ENCODE results near the gene TTC1.
"Not testable (repeated sequence)": the region's sequence is repeated elsewhere in the genome, so short reads cannot be mapped to it uniquely, and the experiment has no call there.

Gene TTC1

DNA sequence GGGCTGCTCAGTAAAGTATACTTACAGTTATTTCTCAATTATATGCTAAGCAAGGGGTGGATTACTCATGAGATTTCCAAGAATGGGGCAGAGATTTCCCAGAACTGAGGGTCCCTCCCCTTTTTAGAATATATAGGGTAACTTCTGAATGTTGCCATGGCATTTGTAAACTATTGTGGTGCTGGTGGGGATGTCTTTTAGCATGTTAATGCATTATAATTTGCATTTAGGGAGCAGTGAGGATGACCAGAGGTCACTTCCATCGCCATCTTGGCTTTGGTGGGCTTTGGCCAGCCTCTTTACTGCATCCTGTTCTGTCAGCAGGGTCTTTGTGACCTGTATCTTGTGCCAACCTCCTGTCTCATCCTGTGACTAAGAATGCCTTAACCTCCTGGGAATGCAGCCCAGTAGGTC, 35.5 kb downstream of the TTC1 start:
- no peak for DNase-seq

DNA sequence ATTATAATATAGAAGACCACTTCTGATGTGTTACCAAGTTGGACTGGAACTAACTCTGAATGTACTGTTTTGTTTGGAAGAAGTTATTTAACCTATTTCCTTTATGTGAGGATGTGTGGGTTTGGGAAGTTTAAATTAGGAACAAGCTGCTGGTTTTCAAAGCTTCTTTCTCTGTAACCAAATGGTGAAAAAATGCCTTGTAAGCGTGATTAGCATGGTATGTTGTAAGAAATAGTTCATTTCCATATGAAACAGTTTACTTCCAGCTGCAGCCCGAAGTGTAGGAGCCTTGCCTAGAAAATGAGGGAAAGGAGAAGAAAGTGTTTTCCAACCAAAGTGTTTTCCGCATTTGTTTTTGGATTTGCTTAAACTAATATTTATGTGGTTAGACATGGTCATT, 36.0 kb downstream of the TTC1 start:
- no peak for DNase-seq

- DNase-seq, result no peak
Measured at GRCh38 chr5:160047423-160047822, 38.5 kb downstream of the TTC1 start.

DNA sequence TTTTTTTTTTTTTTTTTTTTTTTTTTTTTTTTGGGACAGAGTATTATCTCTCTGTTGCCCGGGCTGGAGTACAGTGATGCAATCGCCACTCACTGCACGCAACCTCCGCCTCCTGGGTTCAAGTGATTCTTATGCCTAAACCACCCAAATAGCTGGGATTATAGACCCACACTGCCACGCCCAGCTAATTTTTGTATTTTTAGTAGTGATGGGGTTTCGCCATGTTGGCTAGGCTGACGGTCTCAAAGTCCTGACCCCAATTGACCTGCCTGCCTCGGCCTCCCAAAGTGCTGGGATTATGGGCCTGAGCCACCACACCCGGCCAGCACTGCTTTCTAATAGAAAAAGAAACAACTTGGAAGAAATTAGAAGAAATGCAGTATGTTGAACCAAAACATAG, 39.2 kb downstream of the TTC1 start:
- no peak for DNase-seq

DNA sequence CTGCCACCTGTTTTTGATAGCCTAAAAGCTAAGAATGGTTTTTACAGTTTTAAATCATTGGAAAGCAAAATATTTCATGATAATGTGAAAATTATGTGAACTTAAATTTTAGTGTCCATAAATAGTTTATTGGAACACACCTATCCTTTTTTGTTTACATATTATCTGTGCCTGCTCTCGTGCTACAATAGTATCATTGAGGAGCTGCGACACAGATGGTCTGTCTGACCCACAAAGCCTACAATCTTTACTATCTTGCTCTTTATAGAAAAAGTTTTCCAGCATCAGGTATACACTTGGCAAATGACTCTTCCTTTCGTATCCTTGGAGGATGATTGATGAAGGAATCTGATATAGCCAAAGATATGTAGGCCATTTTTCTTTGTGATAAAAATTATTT, 40.2 kb downstream of the TTC1 start:
- DNase-seq, result no peak

DNA sequence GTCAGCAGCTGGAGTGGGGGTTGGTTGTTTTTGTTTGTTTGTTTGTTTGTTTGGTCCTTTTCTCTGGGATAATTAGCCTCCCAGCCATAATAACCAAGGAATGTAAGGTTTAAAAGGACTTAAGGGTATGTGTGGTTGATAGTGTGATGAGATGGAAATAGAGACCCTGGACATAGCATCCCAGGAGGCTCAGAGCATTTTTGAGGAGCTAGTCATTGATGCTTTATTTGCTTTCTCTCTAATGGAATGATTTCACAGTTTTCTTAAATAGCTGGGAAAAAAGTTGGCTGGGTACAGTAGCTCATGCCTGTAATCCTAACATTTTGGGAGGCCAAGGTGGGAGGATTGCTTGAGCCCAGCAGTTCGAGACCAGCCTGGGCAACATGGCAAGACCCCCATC, 45.1 kb downstream of the TTC1 start:
- DNase-seq, result no peak

GRCh38 chr5:160054831-160055230, 45.9 kb downstream of the TTC1 start:
- no peak for DNase-seq

DNA sequence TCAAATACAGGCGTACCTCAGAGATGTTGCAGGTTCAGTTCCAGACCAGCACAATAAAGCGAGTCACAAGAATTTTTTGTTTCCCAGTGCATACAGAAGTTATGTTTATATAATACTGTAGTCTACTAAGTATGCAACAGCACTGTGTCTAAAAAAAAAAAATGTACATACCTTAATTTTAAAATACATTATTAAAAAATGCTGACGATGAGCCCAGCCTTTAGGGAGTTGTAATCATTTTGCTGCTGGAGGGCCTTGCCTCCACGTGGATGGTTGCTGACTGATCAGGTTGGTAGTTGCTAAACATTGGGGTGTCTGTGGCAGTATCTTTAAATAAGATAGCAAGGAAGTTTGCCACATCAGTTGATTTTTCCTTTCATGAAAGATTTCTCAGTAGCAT, 48.3 kb downstream of the TTC1 start:
- no peak for DNase-seq

DNA sequence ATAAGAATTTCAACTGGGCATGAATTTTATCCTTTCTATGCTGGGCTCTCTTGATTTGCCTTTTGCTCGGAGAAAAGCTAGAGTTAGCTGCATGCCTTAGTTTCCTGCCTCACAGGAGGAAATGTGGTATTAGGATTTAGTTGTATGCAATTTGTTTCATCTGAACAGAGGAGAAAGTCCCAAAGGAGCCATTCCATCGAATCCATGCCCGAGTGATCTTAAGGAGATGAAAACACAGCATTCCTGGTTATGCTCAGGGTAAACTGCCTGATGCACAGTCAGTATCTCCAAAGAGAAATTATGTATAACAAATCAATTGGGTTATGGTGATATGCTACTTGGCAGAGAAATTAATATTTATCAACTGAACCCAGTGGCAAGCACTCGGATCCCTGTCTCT, 51.1 kb downstream of the TTC1 start:
- no peak for DNase-seq

DNA sequence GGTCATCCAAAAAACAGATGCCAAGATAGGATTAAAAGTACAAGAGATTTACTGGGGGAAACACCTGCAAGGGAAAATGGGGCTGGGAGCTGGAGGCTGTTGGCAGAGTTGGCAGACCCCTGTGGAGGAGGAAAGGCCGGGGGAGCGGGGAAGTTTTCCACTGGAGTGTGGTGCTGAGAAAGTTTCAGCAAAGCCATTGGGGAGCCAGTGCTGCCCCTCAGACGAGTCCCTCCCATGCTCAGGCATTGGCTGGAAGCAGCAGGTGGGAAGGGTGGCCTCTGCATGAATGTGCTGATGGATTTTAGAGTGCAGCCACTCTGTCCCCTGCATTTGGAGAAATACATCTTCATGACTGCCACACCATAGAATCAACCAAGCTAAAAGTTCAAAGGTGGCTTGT, 52.8 kb downstream of the TTC1 start:
- no peak for DNase-seq

GRCh38 chr5:160064417-160064810, 55.5 kb downstream of the TTC1 start:
- DNase-seq, result no peak

DNA sequence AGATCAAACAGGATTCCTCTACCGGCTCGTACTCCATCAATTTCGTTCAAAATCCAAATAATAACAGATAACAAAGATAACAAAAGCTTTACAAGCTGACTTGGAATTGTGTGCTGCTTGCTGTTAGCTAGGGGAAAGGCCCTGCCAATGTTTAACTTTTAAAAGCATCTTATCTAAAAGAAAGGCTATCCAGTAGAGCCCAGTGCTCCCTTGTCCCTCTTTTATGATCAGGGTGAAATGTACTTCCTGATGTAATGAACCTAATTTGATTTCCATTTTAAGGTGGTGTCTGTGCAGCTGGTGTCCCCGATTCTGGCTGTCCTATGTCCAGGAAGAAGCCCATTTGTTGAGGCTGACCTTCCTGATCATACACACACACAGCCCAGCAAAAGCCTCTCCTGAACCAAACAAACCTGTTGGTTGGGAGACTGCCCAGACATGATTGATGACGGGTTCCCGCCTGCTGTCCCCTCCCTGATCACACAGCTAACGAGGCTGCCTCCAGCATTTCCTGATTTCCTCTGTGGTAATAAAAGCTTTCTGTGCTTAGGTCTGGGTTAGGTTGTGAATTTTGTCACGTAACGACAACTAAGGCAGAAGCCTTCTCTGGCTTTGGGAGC, 56.2 kb downstream of the TTC1 start:
- no peak for DNase-seq

DNA sequence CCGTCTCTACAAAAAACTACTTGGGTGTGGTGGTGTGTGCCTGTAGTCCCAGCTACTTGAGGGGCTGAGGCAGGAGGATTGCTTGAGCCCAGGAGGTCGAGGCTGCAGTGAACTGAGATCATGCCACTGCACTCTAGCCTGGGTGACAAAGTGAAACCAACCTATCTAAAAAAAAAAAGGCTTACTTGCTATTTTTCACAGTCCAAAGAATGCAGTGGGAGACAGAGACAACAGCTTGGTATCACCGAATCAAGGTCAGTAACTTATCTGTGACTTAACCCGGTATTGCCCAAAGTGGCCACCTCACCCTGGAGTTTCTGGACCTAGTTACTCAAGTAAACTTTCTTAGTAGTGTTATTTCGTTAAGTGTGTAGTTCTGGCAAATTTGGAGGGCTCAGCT, 60.2 kb downstream of the TTC1 start:
- not testable (repeated sequence) for DNase-seq

GRCh38 chr5:160071516-160071915, 62.6 kb downstream of the TTC1 start:
- no peak for DNase-seq

GRCh38 chr5:160071916-160072315, 63.0 kb downstream of the TTC1 start:
- no peak for DNase-seq

- no peak for DNase-seq
Measured at GRCh38 chr5:160075073-160075472, 66.1 kb downstream of the TTC1 start.

- no peak for DNase-seq
Measured at GRCh38 chr5:160076997-160077396, 68.1 kb downstream of the TTC1 start.

DNA sequence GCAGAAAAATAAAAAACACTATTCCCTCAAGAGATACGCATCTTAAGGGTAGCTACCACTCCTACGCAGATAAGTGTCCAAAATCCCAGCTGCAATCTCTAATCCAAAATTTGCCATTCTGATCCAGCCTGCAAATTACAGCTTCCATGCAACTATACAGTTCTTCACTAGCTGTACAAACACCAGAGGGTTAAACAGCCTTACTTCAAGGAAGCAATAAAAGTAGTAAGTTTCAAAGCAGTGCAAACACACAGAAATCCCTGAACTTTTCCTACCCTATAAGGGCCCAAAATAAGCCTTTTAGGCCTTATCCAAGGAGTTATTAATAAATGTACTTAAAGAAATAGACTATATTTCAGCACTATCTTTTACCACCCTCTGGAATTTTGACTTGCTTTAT, 70.8 kb downstream of the TTC1 start:
- DNase-seq, result no peak

GRCh38 chr5:160081495-160081894, 72.6 kb downstream of the TTC1 start:
- DNase-seq, result no peak

GRCh38 chr5:160082614-160083500, 73.9 kb downstream of the TTC1 start:
- no peak for DNase-seq

DNA sequence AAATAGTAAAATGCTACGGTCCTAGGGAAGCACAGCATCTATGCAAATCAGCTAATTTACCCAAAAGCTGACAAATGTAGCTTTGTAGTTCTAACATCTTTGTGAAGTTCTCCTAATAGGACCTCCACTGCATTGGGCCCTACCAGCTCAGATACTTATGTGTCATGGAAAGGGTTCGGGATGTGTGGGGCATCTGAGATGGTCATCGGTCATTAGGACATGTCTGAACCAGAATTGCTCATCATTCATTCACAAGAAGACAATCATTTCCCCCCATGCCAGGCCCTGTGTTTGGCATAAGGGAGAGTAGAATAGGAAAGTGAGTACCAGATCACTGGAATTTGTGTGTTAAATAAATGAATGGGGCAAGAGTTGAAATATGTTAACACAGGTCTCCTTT, 74.6 kb downstream of the TTC1 start:
- DNase-seq, result no peak

- no peak for DNase-seq
Measured at GRCh38 chr5:160084144-160084543, 75.2 kb downstream of the TTC1 start.

- DNase-seq, result no peak
Measured at GRCh38 chr5:160087199-160087598, 78.3 kb downstream of the TTC1 start.

DNA sequence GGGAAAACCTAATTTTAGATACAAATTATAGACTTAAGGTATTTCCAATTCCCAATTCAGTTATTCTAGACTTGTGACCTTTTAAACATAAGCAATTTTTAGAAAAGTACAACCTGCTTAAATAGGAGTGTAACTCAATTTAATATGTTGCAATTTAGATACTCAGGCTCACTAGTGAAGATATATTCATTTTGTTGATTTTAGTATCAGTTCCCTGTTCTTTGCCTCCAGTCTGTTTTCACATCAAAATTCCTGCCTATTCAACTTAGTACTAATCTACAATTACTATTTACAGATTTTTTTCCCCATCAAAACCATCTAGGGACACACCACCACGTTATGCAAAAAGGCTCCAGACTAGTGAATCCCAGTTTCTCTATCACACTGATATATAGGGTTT, 79.9 kb downstream of the TTC1 start:
- DNase-seq, result no peak

DNA sequence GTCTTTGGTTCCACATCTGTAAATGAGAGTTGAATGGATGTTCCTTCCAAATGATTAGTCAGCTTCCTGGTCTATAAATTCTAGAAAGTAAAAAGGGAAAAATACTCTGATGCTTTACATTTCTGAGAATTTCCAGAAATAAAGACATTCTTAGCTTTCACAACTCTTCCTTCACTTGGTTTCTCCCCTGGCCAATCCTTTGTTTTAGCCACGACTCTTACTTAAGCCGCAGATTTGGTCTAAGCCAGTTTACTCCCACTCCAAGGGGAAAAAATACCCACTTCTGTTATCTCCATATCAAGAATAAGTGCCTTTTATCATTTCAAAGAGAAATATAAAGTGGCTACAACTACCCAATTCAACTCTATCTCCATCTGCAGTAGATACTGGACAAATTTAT, 80.6 kb downstream of the TTC1 start:
- DNase-seq, result no peak
